GM12801 (cell line): Measurements from ENCODE around the gene SMAGP.

Source experiments
- TF ChIP-seq, protein P1 (sequence below): IDR thresholded peaks from one replicate; pipeline ENCODE4 v1.5.1; 2011; ENCODE audit warnings: control low read depth; ENCODE audit not compliant: insufficient read length; ENCODE audit errors: extremely low read depth

Gene SMAGP

DNA sequence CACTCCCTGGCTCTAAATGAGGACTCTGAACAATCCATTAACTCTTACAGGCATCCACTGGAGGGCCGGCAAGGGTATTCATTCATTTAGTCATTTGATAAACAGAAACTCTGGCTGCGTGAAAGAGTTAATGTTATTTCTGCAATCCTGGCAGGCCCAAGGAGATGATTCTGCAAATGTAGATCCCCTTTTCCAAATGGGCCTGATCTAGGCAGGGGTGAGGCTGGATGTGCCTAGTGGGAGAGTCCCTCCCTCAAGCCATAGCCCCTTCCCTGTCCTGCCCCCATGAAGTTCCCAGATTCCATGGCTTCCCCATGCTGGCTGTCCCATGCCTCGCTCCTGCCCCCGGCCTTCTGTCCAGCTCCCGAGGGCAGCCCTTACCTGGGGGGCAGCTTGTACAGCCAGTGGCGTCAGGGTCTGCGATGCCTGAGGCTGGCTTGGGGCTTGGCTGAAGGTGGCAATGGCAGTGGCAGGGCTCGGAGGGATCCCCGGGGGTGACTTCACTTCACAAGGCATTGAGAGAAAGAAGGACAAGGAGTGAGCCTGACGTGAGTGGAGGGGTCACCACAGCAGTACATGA lies 70.8 kb downstream of the SMAGP start:
- TF ChIP-seq, protein P1, sequence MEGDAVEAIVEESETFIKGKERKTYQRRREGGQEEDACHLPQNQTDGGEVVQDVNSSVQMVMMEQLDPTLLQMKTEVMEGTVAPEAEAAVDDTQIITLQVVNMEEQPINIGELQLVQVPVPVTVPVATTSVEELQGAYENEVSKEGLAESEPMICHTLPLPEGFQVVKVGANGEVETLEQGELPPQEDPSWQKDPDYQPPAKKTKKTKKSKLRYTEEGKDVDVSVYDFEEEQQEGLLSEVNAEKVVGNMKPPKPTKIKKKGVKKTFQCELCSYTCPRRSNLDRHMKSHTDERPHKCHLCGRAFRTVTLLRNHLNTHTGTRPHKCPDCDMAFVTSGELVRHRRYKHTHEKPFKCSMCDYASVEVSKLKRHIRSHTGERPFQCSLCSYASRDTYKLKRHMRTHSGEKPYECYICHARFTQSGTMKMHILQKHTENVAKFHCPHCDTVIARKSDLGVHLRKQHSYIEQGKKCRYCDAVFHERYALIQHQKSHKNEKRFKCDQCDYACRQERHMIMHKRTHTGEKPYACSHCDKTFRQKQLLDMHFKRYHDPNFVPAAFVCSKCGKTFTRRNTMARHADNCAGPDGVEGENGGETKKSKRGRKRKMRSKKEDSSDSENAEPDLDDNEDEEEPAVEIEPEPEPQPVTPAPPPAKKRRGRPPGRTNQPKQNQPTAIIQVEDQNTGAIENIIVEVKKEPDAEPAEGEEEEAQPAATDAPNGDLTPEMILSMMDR: no peak

DNA sequence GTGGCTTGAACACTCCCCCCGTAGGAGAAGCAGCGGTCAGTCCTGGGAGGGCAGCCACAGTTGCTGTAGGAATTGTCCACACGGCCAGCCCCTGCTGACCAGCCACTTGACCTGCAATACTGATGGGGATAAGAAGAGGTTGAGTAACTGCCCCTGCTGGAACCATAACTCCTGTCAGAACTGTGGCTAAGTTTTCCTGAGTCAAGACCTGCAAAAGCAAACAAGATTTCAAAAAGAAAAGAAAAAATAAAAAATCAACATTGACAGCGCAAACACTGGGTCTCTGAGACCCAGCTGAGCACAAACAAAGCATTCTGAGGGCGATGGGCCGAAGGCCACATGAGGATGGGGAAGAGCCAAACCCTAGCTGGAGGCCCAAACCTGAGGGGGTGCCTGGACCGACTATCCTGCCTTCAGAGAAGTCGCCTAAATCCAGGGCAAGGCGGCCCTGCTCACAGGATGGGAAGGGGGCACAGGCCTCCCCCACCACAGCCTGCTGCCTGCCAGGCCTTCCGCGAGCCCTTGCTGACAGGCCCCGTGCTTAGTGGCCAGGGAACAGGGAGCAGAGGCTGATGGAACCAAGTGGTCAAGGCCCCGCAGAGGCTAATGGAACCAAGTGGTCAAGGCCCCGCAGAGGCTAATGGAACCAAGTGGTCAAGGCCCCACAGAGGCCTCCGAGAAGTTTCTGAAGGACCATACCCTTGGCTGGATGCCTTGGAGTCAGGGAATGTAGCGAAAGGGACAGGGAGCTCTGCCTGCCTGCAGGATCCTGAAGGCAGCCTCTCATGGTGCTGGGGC lies 71.4 kb downstream of the SMAGP start:
- TF ChIP-seq, protein P1: no peak

DNA sequence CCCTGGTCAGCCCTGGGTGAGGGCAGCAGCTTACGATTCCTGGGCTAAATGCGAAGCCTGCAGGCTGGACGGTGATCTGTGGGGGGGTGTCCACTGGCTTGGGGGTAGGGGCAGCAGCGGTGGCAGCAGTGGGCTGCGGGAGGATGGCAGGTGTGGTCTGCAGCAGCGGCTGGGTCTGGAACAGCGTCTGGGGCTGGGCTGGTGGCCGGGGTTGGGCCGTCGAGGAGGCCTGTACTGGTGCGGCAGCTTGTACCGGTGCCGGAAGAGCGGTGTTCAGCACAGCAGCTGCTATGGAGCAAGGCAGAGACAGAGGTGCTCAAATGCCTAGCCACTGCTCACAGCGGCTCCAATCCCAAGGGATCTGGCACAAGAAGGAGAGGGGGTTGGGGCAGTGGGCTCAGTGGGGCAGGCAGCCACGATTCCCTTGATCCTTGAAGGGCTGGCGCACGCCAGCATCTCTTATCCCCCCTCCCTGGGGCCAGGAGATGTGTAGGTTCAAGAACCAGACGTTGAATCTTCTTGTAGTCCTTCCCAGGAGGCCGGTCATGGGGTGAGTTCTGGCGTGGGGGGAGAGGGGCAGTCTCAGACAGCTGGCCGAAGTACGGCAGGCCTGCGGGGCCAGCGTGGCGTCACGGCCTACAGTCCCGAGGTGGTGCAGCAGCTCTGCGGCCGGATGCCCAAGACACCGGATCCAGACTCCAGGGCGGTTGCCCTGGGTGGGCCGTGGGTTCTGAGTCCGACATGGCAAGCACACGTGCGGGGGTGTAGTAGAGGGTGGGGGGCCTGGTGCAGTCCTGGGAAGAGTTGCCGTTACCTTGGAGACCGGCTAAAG lies 72.3 kb downstream of the SMAGP start:
- TF ChIP-seq, protein P1: no peak

DNA sequence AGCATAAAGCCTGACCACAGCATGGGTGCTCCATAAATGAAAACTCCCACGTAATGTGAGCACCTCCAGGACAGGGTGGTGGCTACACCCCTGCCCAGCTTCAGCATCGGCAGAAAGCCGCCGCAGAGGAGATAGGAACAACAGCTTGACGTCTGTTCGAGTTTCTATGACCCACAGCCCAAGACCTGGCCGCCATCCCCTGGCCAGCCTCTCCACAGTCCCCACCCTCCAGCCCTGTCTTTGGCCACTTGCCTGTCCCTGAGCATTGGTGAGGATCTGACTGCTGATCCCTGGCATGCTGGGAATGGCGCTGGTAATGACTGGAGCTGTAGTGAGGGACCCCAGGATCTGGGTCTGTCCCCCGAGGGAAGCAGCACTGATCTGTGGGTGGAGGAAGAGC lies 73.7 kb downstream of the SMAGP start:
- TF ChIP-seq, protein P1: no peak

DNA sequence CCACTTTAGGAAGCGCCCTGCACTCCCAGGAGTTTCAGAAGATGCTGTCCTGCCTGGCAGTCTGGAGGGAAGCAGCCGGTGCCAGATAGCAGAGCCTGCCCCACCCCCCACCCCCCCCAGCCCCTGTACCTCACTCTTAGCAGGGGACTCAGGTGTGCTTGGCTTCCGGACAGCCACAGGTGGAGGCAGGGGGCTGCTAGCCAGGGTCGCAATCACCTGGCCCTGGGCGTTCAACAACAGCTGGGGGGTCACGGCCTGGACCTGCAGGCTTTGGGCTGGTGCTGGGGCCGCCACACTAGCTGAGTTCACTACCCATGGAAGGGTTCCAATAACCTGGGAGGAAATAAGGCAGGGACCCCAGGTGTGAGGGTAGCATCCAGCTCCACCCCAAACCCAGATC lies 74.4 kb downstream of the SMAGP start:
- TF ChIP-seq, protein P1: no peak
